K562 (cell line): Measurements from ENCODE around the gene ZNF566. TPM values are rescaled to one million over a fixed set of nuclear protein-coding genes. Genes with fewer than 3 reads are reported as not detected.

Source experiments
- CEBPG ChIP-seq, 3 experiments: fragments of 200-800 bp in 1 of 3; sonication (Bioruptor generic) in 1 of 3; sonication (generic) in 1 of 3; formaldehyde crosslinking in 1 of 3; IDR thresholded peaks in 2 of 3; conservative IDR thresholded peaks in 1 of 3; 2 replicates each; pipeline versions ENCODE4 v1.6.1 to v1.8.0; 2016 to 2022; ENCODE audit warnings: missing compliant biosample characterization in 2 of 3, missing genetic modification characterization in 2 of 3, mild to moderate bottlenecking in 1 of 3, missing genetic modification reagents in 1 of 3
- CXXC5 ChIP-seq: fragments of 250-450 bp; sonication (Bioruptor Pico); IDR thresholded peaks from 2 replicates; pipeline ENCODE4 v1.8.0; 2022; ENCODE audit warnings: inconsistent platforms, mild to moderate bottlenecking, moderate library complexity
- DNMT1 ChIP-seq: fragments of 450-650 bp; IDR thresholded peaks from 2 replicates; pipeline ENCODE4 v1.6.1; 2016; ENCODE audit warnings: antibody characterized with exemption, mild to moderate bottlenecking
- HDAC1 ChIP-seq, 2 experiments: fragments of 450-650 bp; IDR thresholded peaks; 2 replicates each; pipeline ENCODE4 v1.6.1; 2016 to 2017; ENCODE audit warnings: inconsistent platforms in 1 of 2, mild to moderate bottlenecking in 1 of 2, moderate library complexity in 1 of 2
- KDM5B ChIP-seq: fragments of 200-600 bp; sonication (generic); IDR thresholded peaks from 2 replicates; pipeline ENCODE4 v1.6.1; 2012; ENCODE audit warnings: low read depth, mild to moderate bottlenecking, moderate library complexity, low read length, control low read depth, inconsistent platforms; ENCODE audit not compliant: insufficient replicate concordance
- MCM3 ChIP-seq: fragments of 450-650 bp; IDR thresholded peaks from 2 replicates; pipeline ENCODE4 v1.6.1; 2016
- NFXL1 ChIP-seq: fragments of 450-650 bp; formaldehyde crosslinking; IDR thresholded peaks from 2 replicates; pipeline ENCODE4 v1.4.0; 2021; ENCODE audit warnings: mild to moderate bottlenecking
- NRF1 ChIP-seq, 2 experiments: fragments of 450-650 bp; IDR thresholded peaks in 1 of 2; conservative IDR thresholded peaks in 1 of 2; 2 replicates each; pipeline ENCODE4 v1.6.1; 2014; ENCODE audit warnings: mild to moderate bottlenecking in 2 of 2
- PBX2 ChIP-seq, 2 experiments: IDR thresholded peaks in 1 of 2; conservative IDR thresholded peaks in 1 of 2; 2 replicates each; pipeline ENCODE4 v1.6.1; 2016; ENCODE audit warnings: low read depth in 2 of 2, mild to moderate bottlenecking in 1 of 2, missing compliant biosample characterization in 1 of 2, missing genetic modification characterization in 1 of 2, moderate library complexity in 1 of 2
- PHB ChIP-seq: fragments of 250-450 bp; sonication (Bioruptor Pico); IDR thresholded peaks from 2 replicates; pipeline ENCODE4 v1.5.0; 2021
- RB1 ChIP-seq: fragments of 450-650 bp; IDR thresholded peaks from 2 replicates; pipeline ENCODE4 v1.6.1; 2017; ENCODE audit warnings: low read depth, mild to moderate bottlenecking
- SREBF1 ChIP-seq: fragments of 150-350 bp; IDR thresholded peaks from 2 replicates; pipeline ENCODE4 v1.6.1; 2014; ENCODE audit warnings: antibody characterized with exemption, low read depth, low read length, borderline replicate concordance
- TCF3 ChIP-seq: sonication (generic); formaldehyde crosslinking; IDR thresholded peaks from 2 replicates; pipeline ENCODE4 v1.4.0; 2020; ENCODE audit warnings: mild to moderate bottlenecking, missing genetic modification reagents
- TCFL5 ChIP-seq: fragments of 250-450 bp; sonication (Bioruptor Pico); conservative IDR thresholded peaks from 2 replicates; pipeline ENCODE4 v1.6.1; 2021; ENCODE audit warnings: mild to moderate bottlenecking, moderate library complexity, matching md5 sums
- U2AF1 ChIP-seq: fragments of 200-400 bp; formaldehyde crosslinking; optimal IDR thresholded peaks from 2 replicates; pipeline ENCODE3; 2017; ENCODE audit warnings: mild to moderate bottlenecking, low read depth, low read length, moderate library complexity
- ZC3H4 ChIP-seq: sonication (generic); formaldehyde crosslinking; IDR thresholded peaks from 2 replicates; pipeline ENCODE4 v1.9.0; 2021; ENCODE audit warnings: missing genetic modification reagents, borderline replicate concordance
- ZNF311 ChIP-seq: fragments of 250-450 bp; sonication (Bioruptor Pico); IDR thresholded peaks from 2 replicates; pipeline ENCODE4 v1.4.0; 2020; ENCODE audit warnings: mild to moderate bottlenecking, moderate library complexity
- polyA plus RNA-seq, 8 experiments: library from polyadenylated mRNA; depleted of rRNA in 4 of 8; stranded (reverse) in 5 of 8; unstranded in 3 of 8; fragments of >200 nt; fragmentation: Nextera tagmentation in 2 of 8; fragmentation: Illumina TruSeq in 1 of 8; extraction: Ambion mirVana in 2 of 8; extraction: Trizol in 1 of 8; gene quantifications; 2 replicates each; pipeline versions ENCODE4 v1.2.1 to v1.2.3, GENCODE V29; 2011 to 2014; ENCODE audit warnings: inconsistent platforms in 1 of 8, missing spikeins in 1 of 8
- total RNA-seq, 7 experiments: library from RNA; depleted of rRNA in 6 of 7; stranded (reverse); fragments of >200 nt in 6 of 7; fragmentation: Illumina TruSeq in 2 of 7; extraction: Trizol in 2 of 7; gene quantifications; 2 replicates each; pipeline versions ENCODE4 v1.2.1 to v1.2.3, GENCODE V29; 2011 to 2021; ENCODE audit warnings: low replicate concordance in 1 of 7
- TF ChIP-seq, protein P1 (sequence below): fragments of 450-650 bp; formaldehyde crosslinking; IDR thresholded peaks from 2 replicates; pipeline ENCODE4 v1.4.0; 2020; ENCODE audit warnings: mild to moderate bottlenecking, mixed read lengths
- TF ChIP-seq, protein P2 (sequence below): fragments of 450-650 bp; IDR thresholded peaks from 2 replicates; pipeline ENCODE4 v1.6.1; 2017; ENCODE audit warnings: antibody characterized with exemption, mild to moderate bottlenecking

ZNF566 gene
- total and polyA plus RNA-seq, 9 of the 15 experiments (the other 6 are each of a cell fraction or from before 2014, with no cell fraction given) = 5.5 to 11.4 (median 9.7) TPM

GRCh38 chr19:36489118-36489919 is at the start of gene ZNF566 (continued):
- TF ChIP-seq HDAC1 (IDR thresholded peaks at IDR 0.05) (peak in 1 of 2 experiments; percentile 92; a peak in 2 of 4 replicates), NFXL1 (CRISPR knock-in tag) (no peak), CXXC5 (CRISPR knock-in tag) (peak; percentile 77), NRF1 (conservative IDR thresholded peaks at IDR 0.05 in 1 of 2, IDR thresholded peaks at IDR 0.05 in 1 of 2) (peak; percentile 30 to 40; a peak in 2 of 4 replicates), PBX2 (CRISPR knock-in tag; IDR thresholded peaks at IDR 0.05; ENCODE audit: low read depth) (no peak), PBX2 (tag; conservative IDR thresholded peaks at IDR 0.05; ENCODE audit: low read depth) (no peak), CEBPG (CRISPR knock-in tag; IDR thresholded peaks at IDR 0.05) (peak; percentile 98), CEBPG (tag; conservative IDR thresholded peaks at IDR 0.05 in 1 of 2, IDR thresholded peaks at IDR 0.05 in 1 of 2) (peak; percentile 87 to 89), PHB (CRISPR knock-in tag) (0 out of 2 replicates have a peak, but pooled peaks have one; percentile 28), TCFL5 (CRISPR knock-in tag) (no peak), SREBF1 (no peak), DNMT1 (no peak), MCM3 (no peak), TCF3 (CRISPR knock-in tag) (no peak), ZNF311 (CRISPR knock-in tag) (no peak), U2AF1 (no peak), RB1 (no peak), KDM5B (peak; percentile 74), ZC3H4 (CRISPR knock-in tag) (no peak)
- TF ChIP-seq, protein P1, sequence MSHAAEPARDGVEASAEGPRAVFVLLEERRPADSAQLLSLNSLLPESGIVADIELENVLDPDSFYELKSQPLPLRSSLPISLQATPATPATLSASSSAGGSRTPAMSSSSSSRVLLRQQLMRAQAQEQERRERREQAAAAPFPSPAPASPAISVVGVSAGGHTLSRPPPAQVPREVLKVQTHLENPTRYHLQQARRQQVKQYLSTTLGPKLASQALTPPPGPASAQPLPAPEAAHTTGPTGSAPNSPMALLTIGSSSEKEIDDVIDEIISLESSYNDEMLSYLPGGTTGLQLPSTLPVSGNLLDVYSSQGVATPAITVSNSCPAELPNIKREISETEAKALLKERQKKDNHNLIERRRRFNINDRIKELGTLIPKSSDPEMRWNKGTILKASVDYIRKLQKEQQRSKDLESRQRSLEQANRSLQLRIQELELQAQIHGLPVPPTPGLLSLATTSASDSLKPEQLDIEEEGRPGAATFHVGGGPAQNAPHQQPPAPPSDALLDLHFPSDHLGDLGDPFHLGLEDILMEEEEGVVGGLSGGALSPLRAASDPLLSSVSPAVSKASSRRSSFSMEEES (CRISPR knock-in tag) = no peak
- TF ChIP-seq, protein P2, sequence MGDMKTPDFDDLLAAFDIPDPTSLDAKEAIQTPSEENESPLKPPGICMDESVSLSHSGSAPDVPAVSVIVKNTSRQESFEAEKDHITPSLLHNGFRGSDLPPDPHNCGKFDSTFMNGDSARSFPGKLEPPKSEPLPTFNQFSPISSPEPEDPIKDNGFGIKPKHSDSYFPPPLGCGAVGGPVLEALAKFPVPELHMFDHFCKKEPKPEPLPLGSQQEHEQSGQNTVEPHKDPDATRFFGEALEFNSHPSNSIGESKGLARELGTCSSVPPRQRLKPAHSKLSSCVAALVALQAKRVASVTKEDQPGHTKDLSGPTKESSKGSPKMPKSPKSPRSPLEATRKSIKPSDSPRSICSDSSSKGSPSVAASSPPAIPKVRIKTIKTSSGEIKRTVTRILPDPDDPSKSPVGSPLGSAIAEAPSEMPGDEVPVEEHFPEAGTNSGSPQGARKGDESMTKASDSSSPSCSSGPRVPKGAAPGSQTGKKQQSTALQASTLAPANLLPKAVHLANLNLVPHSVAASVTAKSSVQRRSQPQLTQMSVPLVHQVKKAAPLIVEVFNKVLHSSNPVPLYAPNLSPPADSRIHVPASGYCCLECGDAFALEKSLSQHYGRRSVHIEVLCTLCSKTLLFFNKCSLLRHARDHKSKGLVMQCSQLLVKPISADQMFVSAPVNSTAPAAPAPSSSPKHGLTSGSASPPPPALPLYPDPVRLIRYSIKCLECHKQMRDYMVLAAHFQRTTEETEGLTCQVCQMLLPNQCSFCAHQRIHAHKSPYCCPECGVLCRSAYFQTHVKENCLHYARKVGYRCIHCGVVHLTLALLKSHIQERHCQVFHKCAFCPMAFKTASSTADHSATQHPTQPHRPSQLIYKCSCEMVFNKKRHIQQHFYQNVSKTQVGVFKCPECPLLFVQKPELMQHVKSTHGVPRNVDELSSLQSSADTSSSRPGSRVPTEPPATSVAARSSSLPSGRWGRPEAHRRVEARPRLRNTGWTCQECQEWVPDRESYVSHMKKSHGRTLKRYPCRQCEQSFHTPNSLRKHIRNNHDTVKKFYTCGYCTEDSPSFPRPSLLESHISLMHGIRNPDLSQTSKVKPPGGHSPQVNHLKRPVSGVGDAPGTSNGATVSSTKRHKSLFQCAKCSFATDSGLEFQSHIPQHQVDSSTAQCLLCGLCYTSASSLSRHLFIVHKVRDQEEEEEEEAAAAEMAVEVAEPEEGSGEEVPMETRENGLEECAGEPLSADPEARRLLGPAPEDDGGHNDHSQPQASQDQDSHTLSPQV = no peak
